Gastroesophageal sphincter (tissue), 3 donors: Measurements from ENCODE around the gene CNTNAP2.

Experiments
- CTCF ChIP-seq, 4 experiments: fragments of 200-600 bp in 2 of 4; fragments of 450-650 bp in 2 of 4; sonication (generic) in 1 of 4; IDR thresholded peaks; one replicate each; pipeline ENCODE4 v1.5.1; 2017 to 2019; ENCODE audit warnings: antibody characterized with exemption in 4 of 4, mild to moderate bottlenecking in 2 of 4, moderate library complexity in 2 of 4
- POLR2A ChIP-seq, 2 donors: fragments of 450-650 bp; IDR thresholded peaks; one replicate each; pipeline ENCODE4 v1.6.1; 2017; ENCODE audit warnings: antibody characterized with exemption in 2 of 2, mild to moderate bottlenecking in 2 of 2, moderate library complexity in 1 of 2
- POLR2AphosphoS5 ChIP-seq: sonication (generic); formaldehyde crosslinking; IDR thresholded peaks from one replicate; pipeline ENCODE4 v1.6.1; 2017; ENCODE audit warnings: antibody characterized with exemption

- no peak for TF ChIP-seq POLR2AphosphoS5
- no peak for TF ChIP-seq POLR2A (IDR thresholded peaks at IDR 0.05)
- TF ChIP-seq CTCF (IDR thresholded peaks at IDR 0.05): no peak
Observed at GRCh38 chr7:146542101-146542500, 425.5 kb downstream of the CNTNAP2 start.
